ENCODE data around the gene EPB41L2. TPM values are rescaled to one million over a fixed set of nuclear protein-coding genes. Genes with fewer than 3 reads are reported as not detected.

The EPB41L2 gene
- total RNA-seq, 2 donors from 2014 or later, result 43.5 to 47.2 TPM

GRCh38 chr6:131068165-131068564 lies 5.1 kb upstream of the EPB41L2 start:
- Histone ChIP-seq H3K4me1 (peaks cover 6% of the 10 kb centered on the region), H3K9me3 (no peaks in the 10 kb centered on the region), H3K27ac (no peak overlapping the region), H3K36me3 (replicated peaks in 1 of 2; ENCODE audit: insufficient read depth in 1 of 2, low read depth in 2 of 2) (no peaks in the 10 kb centered on the region), H3K4me3 (no peak overlapping the region), H3K27me3 (no peaks in the 10 kb centered on the region)
- intact Hi-C loops (cut with DNase I), result no loop called here
- ATAC-seq (no peak), DNase-seq (no peak)
- WGBS, 2 donors, result 78 to 91% methylated on average over 7 of the region's 7 CpGs
- TF ChIP-seq POLR2A (IDR thresholded peaks at IDR 0.05), result no peak
- TF ChIP-seq, protein P1, sequence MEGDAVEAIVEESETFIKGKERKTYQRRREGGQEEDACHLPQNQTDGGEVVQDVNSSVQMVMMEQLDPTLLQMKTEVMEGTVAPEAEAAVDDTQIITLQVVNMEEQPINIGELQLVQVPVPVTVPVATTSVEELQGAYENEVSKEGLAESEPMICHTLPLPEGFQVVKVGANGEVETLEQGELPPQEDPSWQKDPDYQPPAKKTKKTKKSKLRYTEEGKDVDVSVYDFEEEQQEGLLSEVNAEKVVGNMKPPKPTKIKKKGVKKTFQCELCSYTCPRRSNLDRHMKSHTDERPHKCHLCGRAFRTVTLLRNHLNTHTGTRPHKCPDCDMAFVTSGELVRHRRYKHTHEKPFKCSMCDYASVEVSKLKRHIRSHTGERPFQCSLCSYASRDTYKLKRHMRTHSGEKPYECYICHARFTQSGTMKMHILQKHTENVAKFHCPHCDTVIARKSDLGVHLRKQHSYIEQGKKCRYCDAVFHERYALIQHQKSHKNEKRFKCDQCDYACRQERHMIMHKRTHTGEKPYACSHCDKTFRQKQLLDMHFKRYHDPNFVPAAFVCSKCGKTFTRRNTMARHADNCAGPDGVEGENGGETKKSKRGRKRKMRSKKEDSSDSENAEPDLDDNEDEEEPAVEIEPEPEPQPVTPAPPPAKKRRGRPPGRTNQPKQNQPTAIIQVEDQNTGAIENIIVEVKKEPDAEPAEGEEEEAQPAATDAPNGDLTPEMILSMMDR (IDR thresholded peaks at IDR 0.05), result no peak

DNA sequence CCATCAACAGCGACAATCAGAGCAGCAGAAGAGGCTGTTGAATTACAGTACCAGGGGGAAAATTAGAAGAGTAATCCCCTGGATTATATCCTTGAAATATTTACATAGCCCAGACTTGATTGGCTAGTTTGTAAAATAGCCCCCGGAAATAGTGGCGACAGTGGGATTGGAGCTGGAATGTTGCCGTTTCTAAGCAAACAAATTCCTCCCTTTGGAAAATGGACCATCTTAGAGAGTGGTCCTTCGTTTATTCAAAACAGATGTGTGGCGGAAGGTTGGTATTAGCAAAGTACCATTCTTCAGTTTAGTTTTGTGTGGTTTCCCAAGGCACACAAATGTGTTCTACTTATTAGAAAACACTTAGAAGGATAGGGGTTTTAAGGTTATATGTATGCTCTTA lies 4.5 kb upstream of the EPB41L2 start:
- TF ChIP-seq, protein P1 (IDR thresholded peaks at IDR 0.05), result no peak
- TF ChIP-seq POLR2A (IDR thresholded peaks at IDR 0.05), result no peak
- intact Hi-C loops (cut with DNase I), result no loop called here
- DNase-seq, result no peak
- WGBS, 2 donors, result 76% methylated on average over 6 of the region's 6 CpGs
- H3K4me1 ChIP-seq, result peaks cover 6% of the 10 kb centered on the region
- no peaks in the 10 kb centered on the region for H3K36me3 ChIP-seq (replicated peaks in 1 of 2; ENCODE audit: insufficient read depth in 1 of 2, low read depth in 2 of 2)
- no peak overlapping the region for H3K27ac ChIP-seq
- H3K9me3 ChIP-seq, result no peaks in the 10 kb centered on the region
- ATAC-seq, result no peak
- H3K27me3 ChIP-seq, result no peaks in the 10 kb centered on the region
- H3K4me3 ChIP-seq, result no peak overlapping the region

- ATAC-seq (no peak), DNase-seq (no peak)
- H3K4me1 ChIP-seq, result peaks cover 13% of the 10 kb centered on the region
- no peaks in the 10 kb centered on the region for H3K27me3 ChIP-seq
- H3K36me3 ChIP-seq (replicated peaks in 1 of 2; ENCODE audit: insufficient read depth in 1 of 2, low read depth in 2 of 2), result no peaks in the 10 kb centered on the region
- H3K27ac ChIP-seq, result no peak overlapping the region
- no peak for TF ChIP-seq POLR2A (IDR thresholded peaks at IDR 0.05)
- TF ChIP-seq, protein P1 (IDR thresholded peaks at IDR 0.05), result no peak
- intact Hi-C loops (cut with DNase I), result no loop called here
- H3K4me3 ChIP-seq, result no peak overlapping the region
- no peaks in the 10 kb centered on the region for H3K9me3 ChIP-seq
Measured at GRCh38 chr6:131065824-131066171, 2.8 kb upstream of the EPB41L2 start.

DNA sequence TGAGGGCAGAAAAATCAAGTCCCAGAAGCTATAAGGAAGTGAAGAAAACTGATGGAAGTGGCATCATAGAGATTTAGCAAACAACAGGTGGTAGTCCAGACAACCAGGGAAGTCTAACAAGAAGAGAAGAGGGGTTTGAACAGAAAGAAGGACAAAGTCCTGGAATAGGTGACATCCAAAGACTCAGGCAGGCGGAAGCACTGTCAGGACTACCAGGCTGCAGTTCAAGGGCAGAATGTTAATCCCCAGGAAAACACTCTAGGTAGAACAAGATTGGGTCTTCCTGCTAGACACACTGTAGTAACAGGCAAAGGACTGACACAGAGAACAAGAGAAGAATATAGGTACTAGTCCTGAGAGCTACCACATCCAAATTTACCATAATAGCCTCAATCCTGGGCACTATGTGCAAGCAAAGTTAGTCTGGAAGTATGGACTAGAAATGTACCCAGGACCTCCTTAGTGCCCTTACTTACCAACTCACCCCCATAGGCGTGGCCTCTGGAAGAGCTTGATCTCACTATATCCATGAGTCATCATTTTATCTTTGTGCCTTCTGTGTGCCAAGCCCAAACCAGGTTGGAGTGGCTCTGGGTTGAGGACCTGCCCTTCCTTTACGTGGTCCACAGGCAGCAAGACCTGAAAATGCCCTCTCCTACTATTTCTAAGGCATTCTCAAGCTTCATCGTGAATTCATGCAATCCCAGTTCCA lies 2.2 kb upstream of the EPB41L2 start:
- no peaks in the 10 kb centered on the region for H3K27me3 ChIP-seq
- no peak overlapping the region for H3K27ac ChIP-seq
- DNase-seq (no peak), ATAC-seq (no peak)
- no peaks in the 10 kb centered on the region for H3K36me3 ChIP-seq (replicated peaks in 1 of 2; ENCODE audit: insufficient read depth in 1 of 2, low read depth in 2 of 2)
- WGBS, 2 donors, result 77 to 80% methylated on average over 4 of the region's 4 CpGs
- H3K9me3 ChIP-seq, result no peaks in the 10 kb centered on the region
- TF ChIP-seq, protein P1 (IDR thresholded peaks at IDR 0.05), result no peak
- TF ChIP-seq POLR2A (IDR thresholded peaks at IDR 0.05), result no peak
- intact Hi-C loops (cut with DNase I), result no loop called here
- H3K4me1 ChIP-seq, result peaks cover 13% of the 10 kb centered on the region
- H3K4me3 ChIP-seq, result no peak overlapping the region

DNA sequence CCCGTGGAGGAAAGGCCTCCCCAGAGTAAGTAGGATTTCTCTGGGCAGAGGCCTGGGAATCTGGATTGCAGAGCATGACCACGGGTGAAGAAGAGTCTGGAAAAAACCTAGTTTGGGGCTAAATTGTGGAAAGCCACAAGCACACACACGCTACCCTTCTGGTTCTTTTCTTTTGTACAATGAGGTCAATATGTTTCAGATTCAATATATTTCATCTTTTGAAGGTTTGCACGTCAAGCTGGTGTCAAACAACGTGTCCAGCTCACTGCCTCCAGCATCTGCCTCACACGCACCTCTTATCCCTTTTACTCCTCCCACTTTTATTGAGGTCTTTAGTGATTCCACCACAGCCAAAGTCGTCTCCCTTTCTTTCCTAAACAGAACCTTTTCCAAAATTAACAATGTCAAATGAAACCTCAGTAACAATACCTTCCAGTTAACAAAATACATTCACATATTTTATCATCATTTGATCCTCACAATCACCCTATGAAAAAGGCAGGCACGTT lies 773 bp upstream of the EPB41L2 start:
- Histone ChIP-seq H3K27me3 (no peaks in the 10 kb centered on the region), H3K27ac (peak overlapping the region; percentile 1 to 92 (median 78)), H3K4me3 (peak overlapping the region in 1 of 2 donors; percentile 81), H3K9me3 (no peaks in the 10 kb centered on the region), H3K4me1 (peaks cover 13% of the 10 kb centered on the region), H3K36me3 (replicated peaks in 1 of 2; ENCODE audit: insufficient read depth in 1 of 2, low read depth in 2 of 2) (no peaks in the 10 kb centered on the region)
- intact Hi-C loops (cut with DNase I), result no loop called here
- DNase-seq (peak in 1 of 4 donors; percentile 18), ATAC-seq (no peak)
- TF ChIP-seq, protein P1 (IDR thresholded peaks at IDR 0.05), result no peak
- no peak for TF ChIP-seq POLR2A (IDR thresholded peaks at IDR 0.05)
- WGBS, 2 donors, result 22 to 26% methylated on average over 8 of the region's 8 CpGs

Measured in body of pancreas (tissue), 4 donors.